H9 (cell line): ENCODE measurements around the gene LZTS3. TPM values are rescaled to one million over a fixed set of nuclear protein-coding genes. Genes with fewer than 3 reads are reported as not detected.

ENCODE experiments used
- DNase-seq: peaks from one replicate; pipeline ENCODE4 v3.0.0-alpha.2; 2017
- H2AFZ ChIP-seq: one replicate; pipeline ENCODE4 v1.6.1; 2013; ENCODE audit warnings: mild to moderate bottlenecking, low read length, control low read depth, moderate library complexity
- H2AK5ac ChIP-seq: 2 replicates; pipeline ENCODE4 v1.6.1; 2013; ENCODE audit warnings: low read length, control low read depth, mixed read lengths; ENCODE audit not compliant: insufficient read length
- H2BK120ac ChIP-seq: one replicate; pipeline ENCODE4 v1.6.1; 2013; ENCODE audit warnings: low read depth, mild to moderate bottlenecking, low read length, control low read depth, inconsistent platforms; ENCODE audit not compliant: poor library complexity, severe bottlenecking
- H2BK12ac ChIP-seq: 2 replicates; pipeline ENCODE4 v1.6.1; 2013; ENCODE audit warnings: low read length, control low read depth, mixed read lengths, low read depth; ENCODE audit not compliant: insufficient read length
- H2BK15ac ChIP-seq: 2 replicates; pipeline ENCODE4 v1.6.1; 2013; ENCODE audit warnings: low read depth, low read length, control low read depth
- H2BK20ac ChIP-seq: one replicate; pipeline ENCODE4 v1.6.1; 2013; ENCODE audit warnings: low read depth, mild to moderate bottlenecking, low read length, control low read depth, inconsistent platforms; ENCODE audit not compliant: poor library complexity, severe bottlenecking
- H2BK5ac ChIP-seq: 2 replicates; pipeline ENCODE4 v1.6.1; 2013; ENCODE audit warnings: low read length, control low read depth, mixed read lengths; ENCODE audit not compliant: insufficient read length
- H3K14ac ChIP-seq: 2 replicates; pipeline ENCODE4 v1.6.1; 2013; ENCODE audit warnings: low read length, control low read depth; ENCODE audit not compliant: insufficient read depth
- H3K18ac ChIP-seq: 2 replicates; pipeline ENCODE4 v1.6.1; 2013; ENCODE audit warnings: low read depth, mild to moderate bottlenecking, mixed read lengths, low read length, control low read depth; ENCODE audit not compliant: insufficient read length
- H3K23ac ChIP-seq: 2 replicates; pipeline ENCODE4 v1.6.1; 2013; ENCODE audit warnings: low read length, control low read depth, mixed read lengths, low read depth; ENCODE audit not compliant: insufficient read length
- H3K23me2 ChIP-seq: 2 replicates; pipeline ENCODE4 v1.6.1; 2013; ENCODE audit warnings: low read depth, mild to moderate bottlenecking, mixed read lengths, low read length, control low read depth; ENCODE audit not compliant: insufficient read length, poor library complexity, severe bottlenecking
- H3K27ac ChIP-seq: 2 replicates; pipeline ENCODE4 v1.5.1; 2013; ENCODE audit warnings: low read length, control low read depth, mixed read lengths, low read depth; ENCODE audit not compliant: insufficient read length
- H3K27me3 ChIP-seq: 2 replicates; pipeline ENCODE4 v1.6.1; 2013; ENCODE audit warnings: low read length, control low read depth, inconsistent platforms; ENCODE audit not compliant: insufficient read depth
- H3K4ac ChIP-seq: 2 replicates; pipeline ENCODE4 v1.6.1; 2013; ENCODE audit warnings: low read depth, mild to moderate bottlenecking, control low read depth, inconsistent platforms, low read length, moderate library complexity
- H3K4me1 ChIP-seq: 2 replicates; pipeline ENCODE4 v1.6.1; 2013; ENCODE audit warnings: low read length, control low read depth, inconsistent platforms; ENCODE audit not compliant: insufficient read depth
- H3K4me2 ChIP-seq: 2 replicates; pipeline ENCODE4 v1.6.1; 2013; ENCODE audit warnings: low read length, control low read depth, mixed read lengths; ENCODE audit not compliant: insufficient read length, insufficient read depth
- H3K56ac ChIP-seq: 2 replicates; pipeline ENCODE4 v1.6.1; 2013; ENCODE audit warnings: low read depth, mild to moderate bottlenecking, mixed read lengths, low read length, control low read depth; ENCODE audit not compliant: insufficient read length
- H3K79me1 ChIP-seq: 2 replicates; pipeline ENCODE4 v1.6.1; 2013; ENCODE audit warnings: low read depth, mild to moderate bottlenecking, moderate library complexity, low read length, control low read depth, inconsistent platforms; ENCODE audit not compliant: insufficient read depth, poor library complexity, severe bottlenecking
- H3K79me2 ChIP-seq: 2 replicates; pipeline ENCODE4 v1.6.1; 2013; ENCODE audit warnings: low read length, control low read depth, inconsistent platforms; ENCODE audit not compliant: insufficient read depth
- H3K9ac ChIP-seq: 2 replicates; pipeline ENCODE4 v1.6.1; 2013; ENCODE audit warnings: low read length, control low read depth, mixed read lengths; ENCODE audit not compliant: insufficient read length; ENCODE audit errors: extremely low read depth
- H3K9me3 ChIP-seq: one replicate; pipeline ENCODE4 v1.6.1; 2013; ENCODE audit warnings: low read depth, low read length, inconsistent platforms; ENCODE audit not compliant: control insufficient read depth
- H3T11ph ChIP-seq: one replicate; pipeline ENCODE4 v1.6.1; 2013; ENCODE audit warnings: mild to moderate bottlenecking, low read length, control low read depth, inconsistent platforms
- H4K20me1 ChIP-seq: one replicate; pipeline ENCODE4 v1.6.1; 2013; ENCODE audit not compliant: control insufficient read depth, insufficient read length, insufficient read depth
- H4K5ac ChIP-seq: 2 replicates; pipeline ENCODE4 v1.6.1; 2013; ENCODE audit warnings: low read depth, mild to moderate bottlenecking, mixed read lengths, low read length, control low read depth; ENCODE audit not compliant: insufficient read length
- H4K8ac ChIP-seq: replicated peaks from 2 replicates; pipeline ENCODE4 v1.6.1; 2013; ENCODE audit warnings: low read length, control low read depth, mixed read lengths, low read depth; ENCODE audit not compliant: insufficient read length
- H4K91ac ChIP-seq: 2 replicates; pipeline ENCODE4 v1.6.1; 2013; ENCODE audit warnings: low read depth, mild to moderate bottlenecking, moderate library complexity, mixed read lengths, low read length, control low read depth; ENCODE audit not compliant: insufficient read length
- H3K27ac Mint-ChIP-seq, 3 experiments: 2 replicates in 2 of 3; 3 replicates in 1 of 3; pipeline ENCODE4 v1.8.0; 2020 to 2021; ENCODE audit warnings: mixed read lengths in 3 of 3, mild to moderate bottlenecking in 1 of 3, moderate library complexity in 1 of 3
- H3K27me3 Mint-ChIP-seq: 2 replicates; pipeline ENCODE4 v1.8.0; 2021; ENCODE audit warnings: low read depth, mild to moderate bottlenecking, moderate library complexity, mixed read lengths
- H3K36me3 Mint-ChIP-seq, 3 experiments: 2 replicates in 2 of 3; 3 replicates in 1 of 3; pipeline ENCODE4 v1.8.0; 2020 to 2021; ENCODE audit warnings: low read depth in 3 of 3, mixed read lengths in 3 of 3; ENCODE audit not compliant: insufficient read depth in 1 of 3
- H3K4me1 Mint-ChIP-seq, 2 experiments: 2 replicates each; pipeline ENCODE4 v1.8.0; 2020; ENCODE audit warnings: mixed read lengths in 2 of 2
- H3K4me3 Mint-ChIP-seq, 2 experiments: 2 replicates in 1 of 2; 3 replicates in 1 of 2; pipeline ENCODE4 v1.8.0; 2020 to 2021; ENCODE audit warnings: mild to moderate bottlenecking in 2 of 2, mixed read lengths in 2 of 2, moderate library complexity in 1 of 2
- H3K9me3 Mint-ChIP-seq, 2 experiments: 2 replicates in 1 of 2; 3 replicates in 1 of 2; pipeline ENCODE4 v1.8.0; 2020; ENCODE audit warnings: mild to moderate bottlenecking in 2 of 2, mixed read lengths in 2 of 2, moderate library complexity in 1 of 2
- WGBS: extraction: QIAGEN DNeasy Blood & Tissue Kit; methylation state at CpG from one replicate; pipeline ENCODE4 v1.1.7; 2013; ENCODE audit warnings: missing lambda C conversion rate, low lambda C conversion rate, mixed read lengths; ENCODE audit not compliant: insufficient read length; ENCODE audit errors: extremely low coverage; 5-methylcytosine and 5-hydroxymethylcytosine counted together
- total RNA-seq: library from RNA; stranded (reverse); gene quantifications from 2 replicates; pipeline ENCODE4 v1.2.1, GENCODE V29; 2021
- TF ChIP-seq, protein P1 (sequence below): fragments of 200-600 bp; sonication (generic); conservative IDR thresholded peaks from 3 replicates; pipeline ENCODE4 v1.8.0; 2021; ENCODE audit warnings: antibody characterized with exemption, mild to moderate bottlenecking

LZTS3 gene
- total RNA-seq, 1 experiment from 2014 or later = 20.8 TPM

DNA sequence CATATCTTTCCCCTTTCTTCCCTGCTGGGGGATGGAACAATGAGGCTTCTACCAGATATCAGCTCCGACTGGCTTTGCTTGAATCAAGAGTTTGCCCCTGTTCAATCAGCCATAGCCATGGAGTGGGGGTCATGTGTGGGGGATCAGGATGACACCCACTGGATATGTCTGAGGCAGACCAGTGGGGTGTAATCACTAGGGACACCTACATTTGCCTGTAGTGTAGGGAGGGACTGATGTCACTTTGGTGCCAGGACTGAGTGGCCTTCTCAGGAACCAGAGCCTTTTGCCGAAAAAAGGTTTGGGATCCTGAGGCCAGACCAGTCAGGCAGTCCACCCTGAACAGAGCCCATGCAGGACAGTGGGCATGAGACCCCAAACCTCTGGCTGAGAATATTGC is 37.0 kb upstream of the LZTS3 start:
- Histone ChIP-seq H3K9ac (peak overlapping the region; percentile 24), H3K4me1 (no peaks in the 10 kb centered on the region), H3K27ac (no peak overlapping the region), H3K9me3 (no peaks in the 10 kb centered on the region), H4K20me1 (peaks cover 4% of the 10 kb centered on the region), H3K79me1 (peaks cover 2% of the 10 kb centered on the region), H2AFZ (no peak overlapping the region), H2BK5ac (no peak overlapping the region), H2BK20ac (no peak overlapping the region), H2AK5ac (no peak overlapping the region), H2BK12ac (no peak overlapping the region), H3K14ac (no peak overlapping the region), H3K4ac (no peak overlapping the region), H2BK15ac (no peak overlapping the region), H3T11ph (no peak overlapping the region), H4K8ac (no peak overlapping the region), H3K23ac (no peak overlapping the region), H4K91ac (no peak overlapping the region), H3K79me2 (peaks cover 9% of the 10 kb centered on the region; the same call in 1 of the 2 replicates), H3K23me2 (peaks cover 14% of the 10 kb centered on the region), H3K4me2 (peak overlapping the region; percentile 95), H3K27me3 (no peaks in the 10 kb centered on the region), H2BK120ac (no peak overlapping the region), H3K18ac (no peak overlapping the region), H3K56ac (no peak overlapping the region), H4K5ac (no peak overlapping the region)
- WGBS = no CpG with 5 or more reads among the region's 2 CpGs
- Mint-ChIP-seq H3K9me3 (no peaks in the 10 kb centered on the region), H3K36me3 (peaks cover 16 to 28% (median 17%) of the 10 kb centered on the region in 3 experiments; a peak in 6 of 7 replicates), H3K27ac (no peak overlapping the region), H3K4me1 (peaks cover 10 to 18% of the 10 kb centered on the region in 2 experiments; a peak in 3 of 4 replicates), H3K4me3 (peak overlapping the region; percentile 92 to 98), H3K27me3 (no peaks in the 10 kb centered on the region)
- DNase-seq = no peak
- TF ChIP-seq, protein P1, sequence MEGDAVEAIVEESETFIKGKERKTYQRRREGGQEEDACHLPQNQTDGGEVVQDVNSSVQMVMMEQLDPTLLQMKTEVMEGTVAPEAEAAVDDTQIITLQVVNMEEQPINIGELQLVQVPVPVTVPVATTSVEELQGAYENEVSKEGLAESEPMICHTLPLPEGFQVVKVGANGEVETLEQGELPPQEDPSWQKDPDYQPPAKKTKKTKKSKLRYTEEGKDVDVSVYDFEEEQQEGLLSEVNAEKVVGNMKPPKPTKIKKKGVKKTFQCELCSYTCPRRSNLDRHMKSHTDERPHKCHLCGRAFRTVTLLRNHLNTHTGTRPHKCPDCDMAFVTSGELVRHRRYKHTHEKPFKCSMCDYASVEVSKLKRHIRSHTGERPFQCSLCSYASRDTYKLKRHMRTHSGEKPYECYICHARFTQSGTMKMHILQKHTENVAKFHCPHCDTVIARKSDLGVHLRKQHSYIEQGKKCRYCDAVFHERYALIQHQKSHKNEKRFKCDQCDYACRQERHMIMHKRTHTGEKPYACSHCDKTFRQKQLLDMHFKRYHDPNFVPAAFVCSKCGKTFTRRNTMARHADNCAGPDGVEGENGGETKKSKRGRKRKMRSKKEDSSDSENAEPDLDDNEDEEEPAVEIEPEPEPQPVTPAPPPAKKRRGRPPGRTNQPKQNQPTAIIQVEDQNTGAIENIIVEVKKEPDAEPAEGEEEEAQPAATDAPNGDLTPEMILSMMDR = no peak
